IPS DF 6.9 (cell line): Measurements from ENCODE around the gene NR4A3.

Experiments used
- DNase-seq: peaks from one replicate; pipeline ENCODE4 v3.0.0-alpha.2; 2013; ENCODE audit warnings: low read depth, low spot score
- H3K27ac ChIP-seq: one replicate; pipeline ENCODE4 v1.5.1; 2013; ENCODE audit warnings: low read length, control low read depth
- H3K27me3 ChIP-seq: 2 replicates; pipeline ENCODE4 v1.6.1; 2013; ENCODE audit warnings: mild to moderate bottlenecking, low read length; ENCODE audit not compliant: control insufficient read depth, insufficient read depth
- H3K36me3 ChIP-seq: 2 replicates; pipeline ENCODE4 v1.6.1; 2013; ENCODE audit warnings: low read length; ENCODE audit not compliant: control insufficient read depth, insufficient read depth
- H3K4me1 ChIP-seq: 2 replicates; pipeline ENCODE4 v1.6.1; 2013; ENCODE audit warnings: low read length; ENCODE audit not compliant: control insufficient read depth, insufficient read depth
- H3K4me3 ChIP-seq: 2 replicates; pipeline ENCODE4 v1.5.1; 2013; ENCODE audit warnings: mild to moderate bottlenecking, low read length
- H3K9me3 ChIP-seq: 2 replicates; pipeline ENCODE4 v1.6.1; 2013; ENCODE audit warnings: low read length, inconsistent platforms; ENCODE audit not compliant: control insufficient read depth, insufficient read depth
- WGBS: extraction: QIAGEN DNeasy Blood & Tissue Kit; methylation state at CpG from one replicate; pipeline ENCODE4 v1.1.7; 2013; ENCODE audit warnings: mixed read lengths, missing lambda C conversion rate; ENCODE audit not compliant: insufficient read length, insufficient coverage; 5-methylcytosine and 5-hydroxymethylcytosine counted together

The NR4A3 gene

GRCh38 chr9:99906403-99907207, 84.9 kb downstream of the NR4A3 start, which contains the start of gene STX17:
TSS of gene STX17 (plus strand) at chr9:99906654. CDS start at chr9:99915240, 8,586 bp downstream.
- H3K27ac ChIP-seq, result no peak within 1 kb of the TSS
- no peaks in the 10 kb centered on the region for H3K4me1 ChIP-seq

GRCh38 chr9:99907208-99907532, 85.5 kb downstream of the NR4A3 start:
- Histone ChIP-seq H3K36me3 (no peaks in the 10 kb centered on the region), H3K4me3 (peak overlapping the region; percentile 92), H3K4me1 (no peaks in the 10 kb centered on the region), H3K27me3 (no peaks in the 10 kb centered on the region), H3K9me3 (no peaks in the 10 kb centered on the region), H3K27ac (no peak overlapping the region)
- no CpG with 5 or more reads among the region's 9 CpGs for WGBS
- no peak for DNase-seq

More at GRCh38 chr9:99906403-99907207, 84.9 kb downstream of the NR4A3 start, which contains the start of gene STX17:
- Histone ChIP-seq H3K9me3 (no peaks in the 10 kb centered on the region), H3K27me3 (no peaks in the 10 kb centered on the region), H3K36me3 (no peaks in the 10 kb centered on the region), H3K4me3 (peak within 1 kb of the TSS; percentile 92)
- WGBS, result no CpG with 5 or more reads among the region's 76 CpGs
- no peak for DNase-seq

DNA sequence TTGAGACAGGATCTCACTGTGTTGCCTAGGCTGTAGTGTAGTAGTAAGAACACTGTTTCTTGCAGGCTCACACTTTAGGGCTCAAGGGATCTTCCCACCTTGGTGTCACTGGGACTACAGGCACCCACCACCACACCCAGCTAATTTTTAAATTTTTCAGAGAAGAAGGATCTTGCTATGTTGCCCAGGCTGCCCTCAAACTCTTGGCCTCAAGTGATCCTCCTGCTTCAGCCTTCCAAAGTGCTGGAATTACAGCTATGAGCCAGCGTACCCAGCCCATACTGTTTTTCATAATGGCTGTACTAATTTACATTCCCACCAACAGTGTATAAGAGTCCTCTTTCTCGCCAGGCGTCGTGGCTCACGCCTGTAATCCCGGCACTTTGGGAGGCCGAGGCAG, 89.9 kb downstream of the NR4A3 start:
- no CpG with 5 or more reads among the region's 7 CpGs for WGBS
- no peak for DNase-seq
- Histone ChIP-seq H3K27ac (no peak overlapping the region), H3K9me3 (no peaks in the 10 kb centered on the region), H3K36me3 (no peaks in the 10 kb centered on the region), H3K4me3 (no peak overlapping the region), H3K27me3 (no peaks in the 10 kb centered on the region), H3K4me1 (no peaks in the 10 kb centered on the region)
